ENCODE measurements around the gene LYRM2.
"Not testable (repeated sequence)": the region's sequence is repeated elsewhere in the genome, so short reads cannot be mapped to it uniquely, and the experiment has no call there.

The LYRM2 gene

DNA sequence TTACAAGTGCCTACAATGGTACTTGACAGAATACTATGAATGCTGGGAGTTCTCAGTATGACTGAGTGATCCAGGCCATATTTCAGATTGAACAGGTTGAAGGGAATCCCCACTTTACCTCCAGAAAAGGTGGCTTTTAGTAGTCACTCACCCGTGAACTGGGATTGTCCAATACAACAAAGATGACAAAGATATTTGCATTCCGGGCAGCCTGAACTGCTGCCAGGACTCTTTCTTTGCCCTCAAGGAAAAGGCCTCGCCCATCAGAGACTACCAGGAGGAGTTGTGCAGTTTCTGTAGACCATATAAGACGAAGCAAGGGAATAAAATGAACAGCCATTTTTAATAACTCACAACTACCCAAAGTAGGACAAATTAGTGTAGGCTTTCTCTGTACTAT, 6.3 kb upstream of the LYRM2 start:
- DNase-seq: no peak

GRCh38 chr6:89643406-89643805, 4.9 kb upstream of the LYRM2 start:
- no peak for DNase-seq

DNA sequence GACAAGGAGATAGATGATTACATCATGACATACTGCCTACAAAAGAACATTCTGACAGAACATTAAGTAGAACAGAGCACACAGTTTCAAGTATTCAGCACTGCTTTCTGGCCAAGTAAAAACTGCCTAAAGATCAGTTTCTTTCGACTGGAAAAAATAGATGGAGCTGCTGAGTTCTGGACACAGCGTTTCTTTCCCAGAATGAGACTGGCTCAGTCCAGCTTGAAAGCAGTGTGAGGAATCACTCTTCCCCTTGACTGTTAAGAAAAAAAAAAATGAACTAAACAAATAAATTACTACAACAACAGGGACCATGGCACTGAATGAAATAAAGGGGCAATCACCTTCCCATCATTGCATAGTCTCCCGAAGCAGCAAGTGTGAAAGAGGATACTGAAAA, 4.4 kb upstream of the LYRM2 start:
- no peak for DNase-seq

DNA sequence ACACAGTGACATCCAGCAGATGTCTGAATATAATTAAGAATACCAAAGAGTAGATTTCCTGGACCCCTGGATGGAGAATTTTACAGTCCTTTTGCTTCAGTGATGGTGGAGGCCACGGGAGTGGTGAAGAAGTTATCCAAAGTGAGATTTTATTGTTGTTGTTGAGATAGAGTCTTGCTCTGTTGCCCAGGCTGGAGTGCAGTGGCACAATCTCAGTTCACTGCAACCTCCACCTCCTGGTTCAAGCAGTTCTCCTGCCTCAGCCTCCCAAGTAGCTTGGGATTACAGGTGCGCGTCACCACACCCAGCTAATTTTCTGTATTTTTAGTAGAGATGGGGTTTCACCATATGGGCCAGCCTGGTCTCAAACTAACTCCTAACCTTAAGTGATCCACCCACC, 3.0 kb upstream of the LYRM2 start:
- DNase-seq: not testable (repeated sequence)

DNA sequence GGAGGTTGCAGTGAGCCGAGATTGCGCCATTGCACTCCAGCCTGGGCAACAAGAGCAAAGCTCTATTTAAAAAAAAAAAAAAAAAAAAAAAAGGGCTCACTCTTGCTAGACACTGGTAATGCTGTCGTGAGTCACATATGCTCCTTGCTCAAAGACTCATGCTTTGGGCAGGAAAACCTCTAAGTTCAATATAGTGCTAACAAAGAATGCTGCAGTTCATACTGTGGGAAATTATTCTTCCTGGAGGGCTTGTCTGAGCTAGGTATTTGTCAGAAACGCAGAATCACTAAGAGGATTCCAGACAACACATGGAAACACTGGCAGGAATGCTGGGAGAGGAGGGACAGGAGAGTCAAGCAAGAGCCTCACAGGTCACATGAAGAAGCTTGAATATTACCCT, 2.3 kb upstream of the LYRM2 start:
- DNase-seq: no peak

DNA sequence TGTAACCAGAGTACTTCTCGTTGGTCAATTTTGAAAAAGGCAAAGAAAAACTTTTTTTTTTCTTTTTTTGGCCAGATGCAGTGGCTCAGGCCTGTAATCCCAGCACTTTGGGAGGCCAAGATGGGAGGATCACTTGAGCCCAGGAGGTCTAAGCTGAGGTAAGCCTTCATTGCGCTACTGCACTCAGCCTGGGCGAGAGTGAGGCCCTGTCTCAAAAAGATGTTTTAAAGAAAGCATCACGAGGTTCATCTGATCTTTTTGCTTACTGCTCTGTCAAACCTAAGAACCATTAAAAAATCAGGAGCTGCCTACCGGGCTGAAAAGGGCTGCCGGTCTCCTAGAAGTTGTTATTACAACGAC, 607 bp downstream of the LYRM2 start:
- DNase-seq: no peak

- DNase-seq: not testable (repeated sequence)
These were observed 2.1 kb downstream of the LYRM2 start for GRCh38 chr6:89636412-89636811.

DNA sequence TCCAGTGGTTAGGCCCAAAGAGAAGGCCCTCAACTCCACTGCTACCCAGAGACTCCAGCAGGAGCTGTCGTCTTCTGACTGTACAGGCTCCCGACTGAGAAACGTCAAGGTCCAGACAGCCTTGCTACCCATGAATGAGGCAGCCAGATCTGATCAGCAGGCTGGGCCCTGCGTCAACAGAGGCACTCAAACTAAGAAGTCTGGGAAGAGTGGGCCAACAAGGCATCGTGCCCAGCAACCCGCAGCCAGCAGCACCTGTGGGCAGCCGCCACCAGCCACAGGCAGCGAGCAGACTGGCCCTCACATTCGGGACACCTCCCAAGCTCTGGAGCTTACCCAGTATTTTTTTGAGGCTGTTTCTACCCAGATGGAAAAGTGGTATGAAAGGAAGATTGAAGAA, 8.1 kb downstream of the LYRM2 start:
- DNase-seq: no peak

- no peak for DNase-seq
These were observed 14.8 kb downstream of the LYRM2 start for GRCh38 chr6:89623749-89624148.

- no peak for DNase-seq
These were observed 19.0 kb downstream of the LYRM2 start for GRCh38 chr6:89619567-89619966.

- DNase-seq: no peak
These were observed 20.5 kb downstream of the LYRM2 start for GRCh38 chr6:89618026-89618425.

GRCh38 chr6:89616531-89616930, 22.0 kb downstream of the LYRM2 start:
- no peak for DNase-seq

GRCh38 chr6:89615882-89616281, 22.7 kb downstream of the LYRM2 start:
- no peak for DNase-seq

- DNase-seq: no peak
These were observed 24.8 kb downstream of the LYRM2 start for GRCh38 chr6:89613790-89614189.

DNA sequence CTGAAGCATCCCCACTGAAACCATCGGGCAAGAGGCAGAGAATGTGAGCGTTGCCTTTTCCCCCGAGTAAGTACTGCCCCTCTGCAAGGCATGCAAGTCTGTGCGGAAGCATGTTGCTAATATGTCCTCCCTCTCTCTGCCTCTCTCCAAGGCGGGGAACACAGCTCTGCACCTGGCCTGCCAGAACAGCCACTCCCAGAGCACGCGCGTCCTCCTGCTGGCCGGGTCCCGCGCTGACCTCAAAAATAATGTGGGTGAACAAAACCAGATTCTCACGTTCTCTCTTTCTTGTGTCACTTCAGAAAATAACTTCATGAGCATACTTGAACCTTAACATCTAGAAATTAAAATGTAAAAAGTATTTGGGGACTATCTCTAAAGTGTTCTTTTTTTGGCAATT, 26.4 kb downstream of the LYRM2 start:
- DNase-seq: no peak

- DNase-seq: no peak
These were observed 26.9 kb downstream of the LYRM2 start for GRCh38 chr6:89611666-89612065.

- peak; percentile 56 for DNase-seq
These were observed 28.4 kb downstream of the LYRM2 start for GRCh38 chr6:89610149-89610642.

DNA sequence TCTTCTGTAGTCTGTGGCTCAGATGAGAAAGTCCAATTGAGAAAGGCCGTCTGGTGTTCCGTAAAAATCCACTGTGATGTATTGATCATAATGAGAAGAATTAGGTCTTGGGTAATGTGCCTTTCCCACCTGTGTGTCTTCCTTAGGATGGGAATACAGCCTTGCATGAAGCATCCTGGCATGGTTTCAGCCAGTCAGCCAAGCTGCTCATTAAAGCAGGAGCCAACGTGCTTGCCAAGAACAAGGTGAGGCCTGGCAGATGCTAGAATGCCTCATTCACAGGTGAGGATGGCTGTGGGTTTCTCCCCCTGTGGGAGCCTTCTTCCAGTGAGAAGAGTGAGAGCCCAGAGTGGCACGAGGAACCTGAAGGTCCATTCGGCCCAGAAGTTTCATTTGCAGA, 32.7 kb downstream of the LYRM2 start:
- peak; percentile 35 for DNase-seq

DNA sequence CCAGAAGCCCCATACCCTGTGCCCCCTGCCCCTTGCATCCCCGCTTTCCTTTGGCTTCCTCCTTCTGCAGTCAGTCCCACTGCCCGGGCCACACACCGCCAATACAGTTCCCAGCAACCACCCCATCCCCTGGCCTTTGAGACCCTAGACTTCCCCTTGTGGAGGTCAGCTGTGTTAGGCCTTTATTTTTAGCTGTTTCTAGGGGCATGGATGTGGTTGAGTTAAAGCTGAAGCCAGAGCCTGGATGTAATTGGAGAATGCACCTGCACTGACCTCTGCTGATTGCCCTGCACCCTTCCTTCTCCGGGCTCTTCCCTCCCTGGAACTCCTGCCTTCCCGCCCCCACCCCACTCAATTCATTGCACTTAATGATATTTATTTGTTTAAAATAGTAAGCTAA, 33.9 kb downstream of the LYRM2 start:
- no peak for DNase-seq

GRCh38 chr6:89602166-89602565, 36.4 kb downstream of the LYRM2 start:
- no peak for DNase-seq

DNA sequence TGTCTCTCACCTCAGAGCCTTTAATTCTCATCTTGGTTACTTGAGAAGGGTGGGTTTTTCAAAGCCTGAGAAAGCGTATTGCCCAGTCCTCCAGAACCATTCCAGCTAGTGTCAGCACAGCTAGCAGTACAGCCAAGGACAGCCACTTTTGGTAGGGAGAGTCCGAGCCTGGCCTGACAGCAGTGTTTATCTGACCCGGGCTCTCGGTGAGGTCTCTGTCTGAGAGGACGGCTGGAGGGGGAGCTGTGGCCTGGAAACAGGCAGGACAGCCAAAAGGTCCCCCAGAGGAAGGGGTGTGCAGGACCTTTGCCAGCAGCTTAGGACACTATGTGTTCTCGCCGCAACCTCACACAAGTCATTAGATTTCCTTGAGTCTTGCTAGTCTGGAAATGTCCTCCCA, 38.8 kb downstream of the LYRM2 start:
- no peak for DNase-seq

DNA sequence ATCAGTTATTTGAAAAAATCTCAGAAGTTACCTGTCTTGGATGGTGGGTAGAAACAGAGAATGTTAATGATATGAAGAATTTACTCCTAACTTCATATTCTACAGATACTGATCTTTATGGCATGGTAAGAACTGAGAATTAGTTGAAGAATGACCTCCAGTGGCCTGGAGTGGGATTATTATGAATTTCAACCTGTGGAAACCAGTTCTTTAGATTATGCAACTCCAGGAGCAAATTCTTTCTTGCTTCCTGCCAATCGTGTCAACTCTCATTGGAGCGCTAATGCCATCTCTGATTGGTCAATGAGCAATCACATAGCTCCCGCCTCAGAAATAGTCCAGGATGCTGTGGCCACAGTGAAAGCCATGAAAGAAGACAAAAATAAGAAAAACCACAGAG, 40.6 kb downstream of the LYRM2 start:
- DNase-seq: peak; percentile 20

DNA sequence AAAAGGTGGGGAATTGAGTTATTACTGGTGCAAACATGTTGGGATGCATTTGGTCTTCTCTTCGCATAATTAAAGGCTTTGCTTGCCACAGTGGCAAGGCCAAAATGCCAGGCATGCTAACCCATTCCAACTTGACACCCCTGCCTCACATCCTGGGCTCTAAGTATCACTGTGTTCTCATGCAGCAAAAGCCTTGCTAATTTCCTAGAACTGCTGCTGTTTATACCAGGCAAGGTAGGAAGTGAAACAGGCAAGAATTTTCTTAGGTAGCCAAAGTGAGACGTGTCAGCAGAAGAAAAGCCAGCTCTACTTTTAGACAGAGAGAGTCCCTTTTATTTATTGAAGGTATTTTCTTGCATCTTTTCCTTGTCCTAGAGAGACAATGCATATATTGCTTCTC, 41.2 kb downstream of the LYRM2 start:
- DNase-seq: no peak

- DNase-seq: no peak
These were observed 42.1 kb downstream of the LYRM2 start for GRCh38 chr6:89596484-89596883.

DNA sequence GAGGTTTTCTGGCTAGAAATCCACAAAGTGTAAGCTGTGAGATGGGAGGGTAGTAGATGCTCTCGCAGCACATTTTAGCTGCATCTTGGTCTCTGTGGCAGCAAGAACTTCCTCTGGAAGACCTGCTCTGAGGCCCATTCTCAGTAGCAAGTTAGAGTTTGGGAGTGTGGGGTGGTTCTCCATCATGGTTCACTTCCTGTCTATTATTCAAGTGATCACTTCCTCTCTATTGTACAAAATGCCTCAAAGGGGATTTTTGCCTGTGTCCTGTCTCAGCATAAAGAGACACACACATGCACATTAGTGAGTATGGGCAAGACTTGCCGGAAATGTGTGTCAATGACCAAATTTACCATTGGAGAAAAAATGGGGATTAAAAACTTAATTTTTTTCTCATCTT, 42.5 kb downstream of the LYRM2 start:
- DNase-seq: no peak

GRCh38 chr6:89591745-89592144, 46.8 kb downstream of the LYRM2 start:
- DNase-seq: no peak
